ENCODE data around the gene TMEM247. TPM values are rescaled to one million over a fixed set of nuclear protein-coding genes. Genes with fewer than 3 reads are reported as not detected.

Gene TMEM247
- total RNA-seq, 1 donor from 2014 or later, result not detected

DNA sequence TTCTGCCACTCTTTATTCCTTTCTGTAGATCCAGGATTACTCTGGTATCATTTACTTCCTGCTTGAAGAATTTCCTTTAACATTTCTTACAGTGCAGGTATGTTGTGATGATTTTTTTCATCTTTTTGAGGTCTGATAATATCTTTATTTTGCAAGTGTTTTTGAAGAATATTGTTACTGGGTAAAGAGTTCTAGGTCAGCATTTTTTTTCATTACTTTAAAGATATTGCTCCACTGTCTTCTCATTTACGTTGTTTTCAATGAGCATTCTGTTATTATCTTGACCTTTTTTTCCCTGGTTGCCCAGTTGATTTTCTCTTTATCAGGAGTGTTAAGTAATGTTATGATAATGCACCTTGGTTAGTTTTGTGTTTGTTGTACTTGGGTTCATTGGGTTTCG is 31.7 kb upstream of the TMEM247 start:
- TF ChIP-seq, protein P1, sequence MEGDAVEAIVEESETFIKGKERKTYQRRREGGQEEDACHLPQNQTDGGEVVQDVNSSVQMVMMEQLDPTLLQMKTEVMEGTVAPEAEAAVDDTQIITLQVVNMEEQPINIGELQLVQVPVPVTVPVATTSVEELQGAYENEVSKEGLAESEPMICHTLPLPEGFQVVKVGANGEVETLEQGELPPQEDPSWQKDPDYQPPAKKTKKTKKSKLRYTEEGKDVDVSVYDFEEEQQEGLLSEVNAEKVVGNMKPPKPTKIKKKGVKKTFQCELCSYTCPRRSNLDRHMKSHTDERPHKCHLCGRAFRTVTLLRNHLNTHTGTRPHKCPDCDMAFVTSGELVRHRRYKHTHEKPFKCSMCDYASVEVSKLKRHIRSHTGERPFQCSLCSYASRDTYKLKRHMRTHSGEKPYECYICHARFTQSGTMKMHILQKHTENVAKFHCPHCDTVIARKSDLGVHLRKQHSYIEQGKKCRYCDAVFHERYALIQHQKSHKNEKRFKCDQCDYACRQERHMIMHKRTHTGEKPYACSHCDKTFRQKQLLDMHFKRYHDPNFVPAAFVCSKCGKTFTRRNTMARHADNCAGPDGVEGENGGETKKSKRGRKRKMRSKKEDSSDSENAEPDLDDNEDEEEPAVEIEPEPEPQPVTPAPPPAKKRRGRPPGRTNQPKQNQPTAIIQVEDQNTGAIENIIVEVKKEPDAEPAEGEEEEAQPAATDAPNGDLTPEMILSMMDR (IDR thresholded peaks at IDR 0.05), result no peak
- ChIA-PET POLR2A (no interaction called here), CTCF (no interaction called here)
- ATAC-seq (ENCODE audit: low read depth) (no peak), DNase-seq (no peak)
- peaks cover 19% of the 10 kb centered on the region for H3K27me3 Mint-ChIP-seq
- no peaks in the 10 kb centered on the region for H3K36me3 Mint-ChIP-seq (ENCODE audit: low read depth)
- no peak overlapping the region for H3K27ac Mint-ChIP-seq
- no peaks in the 10 kb centered on the region for H3K4me1 Mint-ChIP-seq
- intact Hi-C loops (cut with micrococcal nuclease), result no loop called here
- no peak overlapping the region for H3K4me3 Mint-ChIP-seq
- H3K9me3 Mint-ChIP-seq, result peaks cover 11% of the 10 kb centered on the region

GRCh38 chr2:46448111-46448510 is 31.3 kb upstream of the TMEM247 start:
- intact Hi-C loops (cut with micrococcal nuclease), result no loop called here
- H3K9me3 Mint-ChIP-seq, result peaks cover 11% of the 10 kb centered on the region
- no peaks in the 10 kb centered on the region for H3K36me3 Mint-ChIP-seq (ENCODE audit: low read depth)
- no peak overlapping the region for H3K4me3 Mint-ChIP-seq
- TF ChIP-seq, protein P1 (IDR thresholded peaks at IDR 0.05), result no peak
- ChIA-PET POLR2A (no interaction called here), CTCF (no interaction called here)
- no peak for ATAC-seq (ENCODE audit: low read depth)
- no peak for DNase-seq
- H3K4me1 Mint-ChIP-seq, result no peaks in the 10 kb centered on the region
- peaks cover 19% of the 10 kb centered on the region for H3K27me3 Mint-ChIP-seq
- H3K27ac Mint-ChIP-seq, result no peak overlapping the region

- DNase-seq (no peak), ATAC-seq (ENCODE audit: low read depth) (no peak)
- Mint-ChIP-seq H3K27ac (no peak overlapping the region), H3K4me1 (no peaks in the 10 kb centered on the region), H3K4me3 (no peak overlapping the region), H3K27me3 (peaks cover 14% of the 10 kb centered on the region), H3K36me3 (ENCODE audit: low read depth) (no peaks in the 10 kb centered on the region), H3K9me3 (peaks cover 11% of the 10 kb centered on the region)
- POLR2A ChIA-PET, result no interaction called here
- intact Hi-C loops (cut with micrococcal nuclease), result no loop called here
- CTCF ChIA-PET, result no interaction called here
- TF ChIP-seq, protein P1 (IDR thresholded peaks at IDR 0.05), result no peak
Measured at GRCh38 chr2:46448641-46449040, 30.7 kb upstream of the TMEM247 start.

GRCh38 chr2:46449700-46450099 is 29.7 kb upstream of the TMEM247 start:
- H3K9me3 Mint-ChIP-seq, result peaks cover 11% of the 10 kb centered on the region
- ChIA-PET CTCF (no interaction called here), POLR2A (no interaction called here)
- no peaks in the 10 kb centered on the region for H3K4me1 Mint-ChIP-seq
- no peak for DNase-seq
- TF ChIP-seq, protein P1 (IDR thresholded peaks at IDR 0.05), result no peak
- ATAC-seq (ENCODE audit: low read depth), result no peak
- intact Hi-C loops (cut with micrococcal nuclease), result no loop called here
- H3K4me3 Mint-ChIP-seq, result no peak overlapping the region
- H3K27me3 Mint-ChIP-seq, result peaks cover 15% of the 10 kb centered on the region
- H3K36me3 Mint-ChIP-seq (ENCODE audit: low read depth), result no peaks in the 10 kb centered on the region
- no peak overlapping the region for H3K27ac Mint-ChIP-seq

DNA sequence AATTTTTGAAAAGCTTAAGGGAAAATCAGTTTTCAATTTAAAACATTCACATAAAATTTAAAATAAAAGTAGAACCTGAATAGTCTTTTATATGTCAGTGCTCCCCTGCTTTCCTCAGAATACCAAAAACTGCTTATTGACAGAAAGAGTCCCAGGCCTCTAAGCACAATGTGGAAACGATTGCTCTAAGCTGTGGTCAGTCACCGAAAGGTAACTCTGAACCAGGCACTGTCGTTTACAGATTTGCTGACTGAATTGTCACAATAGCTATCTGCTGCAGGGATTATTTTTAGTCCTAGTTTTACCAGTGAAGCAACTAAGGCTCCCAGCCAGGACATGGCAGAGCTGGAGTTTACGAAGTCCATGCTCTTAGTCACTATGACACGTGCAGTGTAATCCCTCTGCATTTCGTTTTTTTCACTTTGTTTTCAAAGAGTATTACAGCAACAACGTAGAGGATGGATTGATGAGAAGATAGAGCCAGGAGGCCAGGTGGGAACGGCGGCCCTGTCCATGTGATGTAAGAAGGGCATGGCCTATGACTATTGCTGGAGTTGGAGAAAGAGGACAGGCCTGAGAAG is 28.1 kb upstream of the TMEM247 start:
- no peaks in the 10 kb centered on the region for H3K36me3 Mint-ChIP-seq (ENCODE audit: low read depth)
- no peak overlapping the region for H3K27ac Mint-ChIP-seq
- peaks cover 15% of the 10 kb centered on the region for H3K27me3 Mint-ChIP-seq
- no peaks in the 10 kb centered on the region for H3K4me1 Mint-ChIP-seq
- peaks cover 1% of the 10 kb centered on the region for H3K9me3 Mint-ChIP-seq
- DNase-seq, result no peak
- no peak overlapping the region for H3K4me3 Mint-ChIP-seq
- no peak for ATAC-seq (ENCODE audit: low read depth)
- ChIA-PET CTCF (no interaction called here), POLR2A (no interaction called here)
- intact Hi-C loops (cut with micrococcal nuclease), result no loop called here
- TF ChIP-seq, protein P1 (IDR thresholded peaks at IDR 0.05), result no peak

Data from activated B cell treated with CpG ODN at 0.5 μM for 24 hours (primary cell).